Fibroblast of the conjunctiva (primary cell): Measurements from ENCODE around the gene H1-8.

Experiments
- DNase-seq: peaks from one replicate; pipeline ENCODE4 v3.0.0-alpha.2; 2010; ENCODE audit warnings: low read depth

Gene H1-8

DNA sequence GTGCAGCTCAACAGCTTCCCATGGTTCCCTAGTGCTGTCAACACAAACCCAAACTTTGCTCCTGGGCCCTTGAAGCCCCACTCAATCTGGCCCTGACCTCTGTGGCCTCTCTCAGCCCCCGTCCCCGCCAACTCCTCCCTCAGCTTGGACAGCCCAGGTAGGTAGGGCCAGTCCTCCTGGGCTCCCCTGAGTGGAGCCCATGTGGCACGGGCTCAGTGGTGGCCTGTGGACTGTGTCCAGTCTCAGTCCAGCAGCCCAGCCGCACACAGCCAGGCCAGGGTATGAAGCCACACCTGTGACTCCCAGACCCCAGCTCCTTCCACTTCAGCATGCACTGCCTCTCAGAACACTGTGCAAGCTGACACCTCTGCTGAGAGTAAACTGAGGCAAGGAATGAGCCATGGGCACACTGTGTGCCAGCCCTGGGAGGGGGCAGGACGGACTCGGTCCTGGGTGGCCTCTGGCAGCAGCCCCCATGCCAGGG, 52.0 kb downstream of the H1-8 start:
- DNase-seq, result no peak

DNA sequence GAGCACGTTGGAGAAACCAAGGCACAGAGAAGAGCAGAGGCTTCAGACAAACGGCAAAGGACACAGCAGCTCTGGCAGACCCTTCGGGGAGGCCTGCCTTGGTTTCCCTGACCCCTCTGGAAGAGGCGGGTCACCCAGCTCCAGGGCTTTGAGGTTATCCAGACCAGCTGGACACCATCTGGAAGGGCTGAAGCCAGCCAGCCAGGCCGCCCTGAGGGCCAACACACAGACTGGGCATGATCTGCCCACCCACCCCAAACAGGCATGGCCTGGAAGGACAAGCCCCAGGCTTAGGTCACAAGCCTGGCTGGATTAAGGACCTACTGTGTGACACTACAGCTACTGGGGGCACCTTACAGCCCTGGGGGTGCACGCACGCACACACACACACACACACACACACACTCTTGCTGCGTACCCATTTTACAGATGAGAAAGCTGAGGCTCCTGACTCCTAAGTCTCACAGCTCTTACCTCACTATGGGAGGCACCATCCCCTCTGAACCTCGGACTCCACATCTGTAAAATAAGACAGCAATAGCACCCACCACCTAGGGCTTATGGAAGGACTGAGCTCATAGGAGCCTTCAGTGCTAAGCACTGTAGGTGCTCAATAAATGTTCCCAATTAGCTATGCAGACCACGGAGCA, 52.7 kb downstream of the H1-8 start:
- no peak for DNase-seq

DNA sequence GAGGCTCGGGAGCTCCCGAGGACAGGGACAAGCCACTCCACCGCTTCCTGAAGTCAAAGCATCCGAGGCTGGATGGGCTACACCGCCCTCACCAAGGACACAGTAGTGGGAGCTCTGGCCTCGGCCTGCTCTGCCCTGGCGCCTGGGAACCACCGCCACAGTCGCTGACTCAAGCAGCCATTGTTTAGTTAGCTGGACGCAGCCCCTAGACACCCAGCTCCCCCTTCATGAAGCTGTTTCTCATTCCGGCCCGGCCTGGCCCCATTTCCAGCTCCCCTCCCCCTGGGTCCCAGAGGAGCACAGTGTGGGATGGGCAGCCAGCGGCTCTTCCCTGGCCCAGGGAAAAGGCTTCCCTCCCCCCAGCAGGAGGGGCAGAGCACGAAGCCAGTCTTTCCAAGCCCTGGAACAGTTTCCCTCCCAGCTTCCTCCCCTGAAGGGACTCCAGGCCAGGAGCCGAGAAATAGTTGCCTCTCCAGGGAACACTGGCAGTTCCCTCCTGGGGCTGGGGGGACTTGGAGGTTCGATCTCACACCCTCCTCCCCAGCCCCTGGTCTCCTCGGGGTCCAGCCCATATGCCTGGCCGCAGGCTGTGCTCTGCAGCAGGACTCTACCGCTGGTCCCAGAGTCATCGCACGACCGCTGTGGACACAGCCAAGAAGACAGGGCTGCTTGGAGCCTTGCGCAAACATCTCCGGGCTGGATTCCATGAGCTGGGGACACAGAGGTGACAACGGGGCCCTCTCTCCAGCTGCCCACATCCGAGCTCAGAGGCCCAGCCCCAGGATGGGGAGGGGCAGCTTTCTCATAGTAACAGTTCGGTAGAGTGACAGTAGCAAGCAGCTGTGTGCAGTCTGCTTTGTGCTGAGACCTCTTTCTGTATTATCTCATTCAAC, 53.5 kb downstream of the H1-8 start:
- peak; percentile 90 for DNase-seq

DNA sequence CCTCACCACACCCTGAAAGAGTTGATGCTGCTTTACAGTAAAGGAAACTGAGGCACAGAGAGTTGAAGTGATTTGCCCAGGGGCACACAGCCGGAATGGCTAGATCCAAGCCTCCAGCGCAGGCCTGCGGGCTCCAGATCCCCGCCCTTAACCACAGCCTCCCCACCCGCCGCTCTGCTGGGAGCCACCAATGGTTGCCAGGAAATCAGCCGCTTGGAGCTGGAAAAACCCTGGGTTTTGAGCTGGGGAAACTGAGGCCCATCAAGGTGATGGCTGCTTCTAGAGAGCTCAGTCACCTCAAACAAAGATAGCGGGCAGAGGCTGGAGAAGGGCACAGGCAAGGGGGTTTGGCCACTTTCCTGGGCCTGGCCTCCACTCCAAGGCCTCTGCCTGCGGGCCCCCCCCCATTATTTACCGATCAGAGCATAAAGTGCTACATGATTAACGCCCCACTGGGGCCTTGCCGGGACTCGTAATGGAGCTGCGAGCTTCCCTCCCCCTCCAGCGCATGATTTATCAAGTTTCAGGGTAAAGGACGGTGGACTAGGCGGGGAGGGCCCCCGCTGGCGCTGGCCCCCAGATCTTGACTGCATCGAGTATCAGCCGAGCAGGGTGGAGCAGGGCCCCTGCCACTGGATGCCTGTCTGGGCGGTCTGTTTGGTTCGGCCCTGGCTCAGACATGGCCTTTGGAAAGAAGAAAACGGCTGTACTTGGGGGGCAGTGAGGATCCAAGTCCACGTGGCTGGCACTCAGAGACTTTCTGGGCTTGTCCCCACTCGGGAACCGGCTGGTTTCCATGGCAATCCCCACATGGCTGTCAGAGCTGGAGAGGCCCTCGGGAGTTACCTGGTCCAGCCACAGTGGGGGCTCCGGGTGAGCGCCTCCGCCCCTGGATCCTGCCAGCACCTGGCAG, 54.4 kb downstream of the H1-8 start:
- DNase-seq, result no peak

DNA sequence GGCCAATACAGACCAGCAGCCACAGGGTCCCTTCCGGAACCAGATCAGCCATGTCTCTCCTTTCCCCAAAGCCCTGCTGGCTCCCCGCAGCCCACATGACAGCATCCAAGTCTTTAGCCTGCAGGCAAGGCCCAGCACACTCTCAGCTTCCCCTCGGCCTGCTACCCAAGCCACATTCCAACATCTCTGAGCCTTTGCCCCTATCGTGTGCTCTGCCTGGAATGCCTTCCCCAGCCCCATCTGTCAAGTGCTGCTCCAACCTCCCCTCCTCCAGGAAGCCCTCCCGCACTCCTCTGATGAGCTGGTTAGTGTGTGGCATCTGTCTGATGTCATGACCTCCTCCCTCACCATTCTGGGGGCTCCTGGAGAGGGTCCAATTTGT, 55.0 kb downstream of the H1-8 start:
- DNase-seq, result no peak

DNA sequence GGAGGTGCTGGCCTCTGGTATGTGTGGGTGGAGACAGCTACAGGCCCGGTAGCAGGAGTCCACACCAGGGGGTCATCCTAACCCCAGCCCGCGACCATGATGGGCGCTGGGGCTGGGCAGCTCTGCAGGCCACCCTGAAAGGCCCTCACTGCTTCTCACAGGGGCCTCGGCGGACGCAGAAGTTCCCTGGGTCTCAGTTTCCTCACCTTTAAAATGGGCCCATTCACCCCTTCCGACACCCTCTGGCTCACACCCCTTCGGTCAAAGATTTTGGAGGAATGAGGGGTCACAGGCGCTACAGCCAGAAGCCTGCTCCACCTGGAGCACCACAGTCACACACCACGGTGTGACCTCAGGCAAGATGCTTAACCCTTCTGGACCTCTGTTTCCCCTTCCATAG, 55.5 kb downstream of the H1-8 start:
- DNase-seq, result no peak

DNA sequence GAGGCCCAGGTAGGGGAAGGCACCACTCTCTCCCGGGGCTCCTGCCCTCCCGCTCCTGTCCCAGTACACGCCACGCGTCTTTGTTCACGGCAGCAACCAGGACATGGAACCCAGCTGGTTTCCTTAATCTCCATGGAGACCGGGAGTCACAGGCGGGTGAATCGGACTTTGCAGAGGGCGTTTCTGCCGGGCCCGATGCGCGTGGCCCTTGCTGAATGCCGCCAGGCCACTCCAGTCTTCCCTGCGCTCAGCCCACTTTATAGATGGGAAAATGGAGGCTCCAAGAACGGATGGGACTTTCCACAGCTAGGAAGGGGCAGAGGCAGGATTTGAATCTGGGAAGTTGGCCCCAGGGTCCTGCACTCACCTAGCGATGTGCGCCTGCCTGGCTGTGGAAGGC, 56.1 kb downstream of the H1-8 start:
- DNase-seq, result no peak

DNA sequence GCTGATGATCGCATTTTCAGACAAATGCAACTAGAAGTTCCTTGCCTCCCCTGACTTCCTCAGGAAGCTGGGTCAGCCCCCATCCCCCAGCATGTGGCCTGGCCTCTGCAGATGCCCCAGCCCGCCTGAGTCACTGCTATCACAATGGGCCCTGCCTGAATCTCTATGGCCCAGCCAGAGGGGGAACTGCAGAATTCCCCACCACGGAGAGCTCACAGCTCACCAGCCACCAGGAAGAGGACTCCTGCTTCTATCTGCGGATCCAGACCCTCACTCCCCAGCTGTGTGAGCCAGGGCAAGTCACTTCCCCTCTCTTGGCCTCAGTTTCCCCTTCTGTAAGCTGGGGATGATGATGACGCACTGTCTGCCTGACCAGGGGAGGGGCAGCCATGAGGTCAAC, 56.6 kb downstream of the H1-8 start:
- no peak for DNase-seq

DNA sequence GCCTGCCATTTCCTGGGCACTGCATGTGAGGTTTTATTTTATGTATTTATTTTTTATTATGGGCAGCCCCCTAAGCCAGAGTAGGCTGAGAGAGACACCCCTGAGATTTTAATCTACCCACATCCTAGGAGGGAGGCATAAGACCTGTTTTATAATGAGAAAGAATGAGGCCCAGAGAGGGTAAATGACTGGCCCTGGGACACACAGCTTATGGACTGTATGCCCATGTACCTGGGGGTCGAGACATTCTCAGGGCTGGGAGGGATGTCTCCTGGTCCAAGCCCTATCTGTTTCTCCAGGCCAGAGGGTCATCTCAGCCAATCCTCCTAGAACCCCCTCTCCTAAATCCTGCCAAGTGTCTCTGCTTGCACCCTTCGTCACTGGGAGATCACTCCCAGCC, 57.4 kb downstream of the H1-8 start:
- no peak for DNase-seq
